MG63 (cell line): ENCODE data around the gene CTSE. TPM values are rescaled to one million over a fixed set of nuclear protein-coding genes. Genes with fewer than 3 reads are reported as not detected.

ENCODE experiments used
- total RNA-seq: library from RNA; depleted of rRNA; stranded (reverse); fragments of >200 nt; shearing (Covaris generic); gene quantifications from 2 replicates; pipeline ENCODE4 v1.2.3, GENCODE V29; 2014; ENCODE audit warnings: low replicate concordance; rRNA removed

CTSE gene
- total RNA-seq, 1 experiment from 2014 or later = not detected

Other genes starting within 250 kb of the CTSE start
- 13.6 and 18.5 TPM in 2 replicates for gene RAB29, start 248.4 kb downstream of the CTSE start, total RNA-seq
- 5.6 and 7.2 TPM in 2 replicates for gene SLC41A1, start 210.7 kb downstream of the CTSE start, total RNA-seq
- not detected in 2 replicates for gene PM20D1, start 173.8 kb downstream of the CTSE start, total RNA-seq
- gene SLC26A9, start 80.4 kb downstream of the CTSE start, total RNA-seq = not detected in 2 replicates
- gene RAB7B, start 20.5 kb downstream of the CTSE start, total RNA-seq = 17.5 and 25.7 TPM in 2 replicates
- not detected in 2 replicates for gene RHEX, start 29.3 kb upstream of the CTSE start, total RNA-seq
- gene AVPR1B, start 93.5 kb upstream of the CTSE start, total RNA-seq = not detected in 2 replicates
- 1.3 and 5.6 TPM in 2 replicates for gene FAM72A, start 178.9 kb upstream of the CTSE start, total RNA-seq
- gene SRGAP2, start 179.6 kb upstream of the CTSE start, total RNA-seq = 12.4 and 25.1 TPM in 2 replicates